ENCODE measurements around the gene NPBWR2. TPM values are rescaled to one million over a fixed set of nuclear protein-coding genes. Genes with fewer than 3 reads are reported as not detected.
A peak's percentile ranks its signal among the peaks of the same experiment; 100 is the strongest.

NPBWR2 gene
- total RNA-seq, 1 donor from 2014 or later, result not detected

GRCh38 chr20:64083804-64084684 lies 23.3 kb downstream of the NPBWR2 start, which contains the start of gene LKAAEAR1:
TSS of gene LKAAEAR1 (minus strand) at chr20:64084398. CDS start at chr20:64084219, 179 bp downstream.
- DNase-seq, result no peak
- Mint-ChIP-seq H3K4me3 (ENCODE audit: unreplicated experiment) (peak within 1 kb of the TSS; percentile 93), H3K4me1 (ENCODE audit: low read depth, unreplicated experiment) (peaks cover 9% of the 10 kb centered on the region), H3K36me3 (ENCODE audit: unreplicated experiment) (peaks cover 16% of the 10 kb centered on the region), H3K9me3 (ENCODE audit: unreplicated experiment) (peaks cover 25% of the 10 kb centered on the region), H3K27ac (ENCODE audit: unreplicated experiment) (peak within 1 kb of the TSS; percentile 75), H3K27me3 (ENCODE audit: unreplicated experiment) (peaks cover 34% of the 10 kb centered on the region)
- TF ChIP-seq, protein P1, sequence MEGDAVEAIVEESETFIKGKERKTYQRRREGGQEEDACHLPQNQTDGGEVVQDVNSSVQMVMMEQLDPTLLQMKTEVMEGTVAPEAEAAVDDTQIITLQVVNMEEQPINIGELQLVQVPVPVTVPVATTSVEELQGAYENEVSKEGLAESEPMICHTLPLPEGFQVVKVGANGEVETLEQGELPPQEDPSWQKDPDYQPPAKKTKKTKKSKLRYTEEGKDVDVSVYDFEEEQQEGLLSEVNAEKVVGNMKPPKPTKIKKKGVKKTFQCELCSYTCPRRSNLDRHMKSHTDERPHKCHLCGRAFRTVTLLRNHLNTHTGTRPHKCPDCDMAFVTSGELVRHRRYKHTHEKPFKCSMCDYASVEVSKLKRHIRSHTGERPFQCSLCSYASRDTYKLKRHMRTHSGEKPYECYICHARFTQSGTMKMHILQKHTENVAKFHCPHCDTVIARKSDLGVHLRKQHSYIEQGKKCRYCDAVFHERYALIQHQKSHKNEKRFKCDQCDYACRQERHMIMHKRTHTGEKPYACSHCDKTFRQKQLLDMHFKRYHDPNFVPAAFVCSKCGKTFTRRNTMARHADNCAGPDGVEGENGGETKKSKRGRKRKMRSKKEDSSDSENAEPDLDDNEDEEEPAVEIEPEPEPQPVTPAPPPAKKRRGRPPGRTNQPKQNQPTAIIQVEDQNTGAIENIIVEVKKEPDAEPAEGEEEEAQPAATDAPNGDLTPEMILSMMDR (IDR thresholded peaks at IDR 0.05; ENCODE audit: partially characterized antibody, unreplicated experiment), result peak; percentile 20

- peaks cover 29% of the 10 kb centered on the region for H3K27me3 Mint-ChIP-seq (ENCODE audit: unreplicated experiment)
- H3K4me1 Mint-ChIP-seq (ENCODE audit: low read depth, unreplicated experiment), result peaks cover 9% of the 10 kb centered on the region
Observed at GRCh38 chr20:64083378-64083803, 24.0 kb downstream of the NPBWR2 start.

GRCh38 chr20:64082820-64083377 lies 24.5 kb downstream of the NPBWR2 start:
- TF ChIP-seq, protein P1 (IDR thresholded peaks at IDR 0.05; ENCODE audit: partially characterized antibody, unreplicated experiment), result no peak
- Mint-ChIP-seq H3K4me1 (ENCODE audit: low read depth, unreplicated experiment) (peaks cover 9% of the 10 kb centered on the region), H3K4me3 (ENCODE audit: unreplicated experiment) (peak overlapping the region; percentile 57), H3K36me3 (ENCODE audit: unreplicated experiment) (peaks cover 8% of the 10 kb centered on the region), H3K9me3 (ENCODE audit: unreplicated experiment) (peaks cover 14% of the 10 kb centered on the region), H3K27ac (ENCODE audit: unreplicated experiment) (no peak overlapping the region), H3K27me3 (ENCODE audit: unreplicated experiment) (peaks cover 25% of the 10 kb centered on the region)
- DNase-seq, result no peak

More at GRCh38 chr20:64083378-64083803, 24.0 kb downstream of the NPBWR2 start:
- TF ChIP-seq, protein P1 (IDR thresholded peaks at IDR 0.05; ENCODE audit: partially characterized antibody, unreplicated experiment), result peak; percentile 60
- Mint-ChIP-seq H3K9me3 (ENCODE audit: unreplicated experiment) (peaks cover 19% of the 10 kb centered on the region), H3K4me3 (ENCODE audit: unreplicated experiment) (peak overlapping the region; percentile 57), H3K36me3 (ENCODE audit: unreplicated experiment) (peaks cover 11% of the 10 kb centered on the region), H3K27ac (ENCODE audit: unreplicated experiment) (no peak overlapping the region)
- peak; percentile 90 for DNase-seq

GRCh38 chr20:64082126-64082731 lies 25.1 kb downstream of the NPBWR2 start:
- H3K4me1 Mint-ChIP-seq (ENCODE audit: low read depth, unreplicated experiment), result peaks cover 9% of the 10 kb centered on the region
- peak overlapping the region; percentile 59 for H3K4me3 Mint-ChIP-seq (ENCODE audit: unreplicated experiment)
- TF ChIP-seq, protein P1 (IDR thresholded peaks at IDR 0.05; ENCODE audit: partially characterized antibody, unreplicated experiment), result no peak
- peaks cover 8% of the 10 kb centered on the region for H3K36me3 Mint-ChIP-seq (ENCODE audit: unreplicated experiment)
- no peak overlapping the region for H3K27ac Mint-ChIP-seq (ENCODE audit: unreplicated experiment)
- H3K9me3 Mint-ChIP-seq (ENCODE audit: unreplicated experiment), result peaks cover 14% of the 10 kb centered on the region
- H3K27me3 Mint-ChIP-seq (ENCODE audit: unreplicated experiment), result peaks cover 23% of the 10 kb centered on the region
- DNase-seq, result no peak
